HepG2 (cell line): ENCODE results near the gene TNC. TPM values are rescaled to one million over a fixed set of nuclear protein-coding genes. Genes with fewer than 3 reads are reported as not detected.

Experiments used
- ATAC-seq: fragments of 200-7000 bp; cut with Tn5 transposase; 3 replicates; pipeline ENCODE4 v1.9.1; 2020; ENCODE audit warnings: mild to moderate bottlenecking, moderate library complexity
- BruUV-seq: library from RNA; stranded (reverse); fragments of 400-500 nt; replicated peaks from 2 replicates; lab custom pipeline; 2021; lab: Mats Ljungman, UMichigan
- CTCF ChIA-PET: fragments of 300-600 bp; formaldehyde crosslinking; extraction: SDS; loops from one replicate; lab custom pipeline; 2021; ENCODE audit warnings: low total read pairs, inconsistent platforms, low intra/inter-chr PET ratio; lab: Yijun Ruan, JAX
- POLR2A ChIA-PET: fragments of 350-600 bp; sonication (Branson Sonifier 250); formaldehyde crosslinking; loops from one replicate; lab custom pipeline; 2020; ENCODE audit warnings: antibody characterized with exemption, inconsistent platforms; lab: Yijun Ruan, JAX
- DNase-seq: peaks from one replicate; pipeline ENCODE4 v3.0.0-alpha.2; 2015; ENCODE audit warnings: low spot score
- FAIRE-seq: peaks from 3 replicates; lab custom pipeline; 2011; peaks lifted over from hg19 to GRCh38; lab: Jason Lieb, UNC
- H2AFZ ChIP-seq: one replicate; pipeline ENCODE4 v1.6.1; 2011; ENCODE audit warnings: low read length, inconsistent platforms
- H3K27ac ChIP-seq: fragments of 300-600 bp; 3 replicates; pipeline ENCODE4 v1.8.0; 2011; ENCODE audit warnings: mixed run types, mild to moderate bottlenecking, mixed read lengths, low read length, inconsistent platforms; ENCODE audit not compliant: insufficient read depth; ENCODE audit errors: extremely low read length
- H3K27me3 ChIP-seq, 2 experiments: fragments of 200-600 bp in 1 of 2; 2 replicates in 1 of 2; 3 replicates in 1 of 2; pipeline versions ENCODE4 v1.6.0 to v1.8.0; 2011; ENCODE audit warnings: low read length in 2 of 2, mild to moderate bottlenecking in 2 of 2, moderate library complexity in 2 of 2, inconsistent platforms in 1 of 2; ENCODE audit not compliant: insufficient read depth in 2 of 2, control insufficient read depth in 1 of 2
- H3K36me3 ChIP-seq, 2 experiments: fragments of 200-600 bp in 1 of 2; replicated peaks in 1 of 2; 2 replicates in 1 of 2; 3 replicates in 1 of 2; pipeline versions ENCODE4 v1.5.1 to v1.8.0; 2011; ENCODE audit warnings: low read length in 2 of 2, inconsistent platforms in 1 of 2; ENCODE audit not compliant: insufficient read depth in 2 of 2, control insufficient read depth in 1 of 2
- H3K4me1 ChIP-seq: 2 replicates; pipeline ENCODE4 v1.5.1; 2012; ENCODE audit warnings: low read length, inconsistent platforms; ENCODE audit not compliant: insufficient read depth
- H3K4me2 ChIP-seq: 2 replicates; pipeline ENCODE4 v1.6.0; 2011; ENCODE audit warnings: low read depth, low read length, inconsistent platforms
- H3K4me3 ChIP-seq, 3 experiments: fragments of 200-600 bp in 1 of 3; sonication (generic), shearing (Covaris generic) in 1 of 3; replicated peaks in 1 of 3; 2 replicates each; pipeline ENCODE4 v1.5.1; 2011 to 2016; ENCODE audit warnings: low read length in 3 of 3, inconsistent platforms in 2 of 3, low read depth in 2 of 3, mild to moderate bottlenecking in 2 of 3, control low read depth in 1 of 3, mixed read lengths in 1 of 3; ENCODE audit not compliant: insufficient read depth in 1 of 3
- H3K79me2 ChIP-seq: one replicate; pipeline ENCODE4 v1.6.1; 2011; ENCODE audit warnings: low read length, inconsistent platforms; ENCODE audit not compliant: insufficient read depth
- H3K9ac ChIP-seq: 2 replicates; pipeline ENCODE4 v1.6.0; 2011; ENCODE audit warnings: mild to moderate bottlenecking, low read depth, low read length, inconsistent platforms; ENCODE audit not compliant: insufficient read depth
- H3K9me3 ChIP-seq: 2 replicates; pipeline ENCODE4 v1.5.1; 2012; ENCODE audit warnings: mild to moderate bottlenecking, low read length
- H4K20me1 ChIP-seq: 2 replicates; pipeline ENCODE4 v1.6.0; 2011; ENCODE audit warnings: inconsistent platforms, mild to moderate bottlenecking, low read length, moderate library complexity; ENCODE audit not compliant: insufficient read depth
- CAMTA2 ChIP-seq: sonication (generic); formaldehyde crosslinking; IDR thresholded peaks from 2 replicates; pipeline ENCODE4 v1.4.0; 2020; ENCODE audit warnings: mild to moderate bottlenecking, missing genetic modification reagents, borderline replicate concordance
- CENPX ChIP-seq: sonication (generic); formaldehyde crosslinking; IDR thresholded peaks from 2 replicates; pipeline ENCODE4 v1.9.0; 2021; ENCODE audit warnings: mild to moderate bottlenecking, missing genetic modification reagents, moderate library complexity
- HES4 ChIP-seq: sonication (generic); formaldehyde crosslinking; IDR thresholded peaks from 2 replicates; pipeline ENCODE4 v1.9.0; 2021; ENCODE audit warnings: mild to moderate bottlenecking, missing genetic modification reagents, borderline replicate concordance
- HMG20A ChIP-seq: IDR thresholded peaks from 2 replicates; pipeline ENCODE4 v1.6.1; 2016; ENCODE audit warnings: borderline replicate concordance
- HNRNPLL ChIP-seq: fragments of 200-400 bp; formaldehyde crosslinking; IDR thresholded peaks from 2 replicates; pipeline ENCODE4 v1.6.1; 2017; ENCODE audit warnings: mild to moderate bottlenecking, low read depth, low read length; ENCODE audit not compliant: poor library complexity, severe bottlenecking
- JUNB ChIP-seq: sonication (generic); formaldehyde crosslinking; IDR thresholded peaks from 2 replicates; pipeline ENCODE4 v1.8.0; 2022; ENCODE audit warnings: missing genetic modification reagents, mild to moderate bottlenecking, borderline replicate concordance
- MAFG ChIP-seq: sonication (generic); formaldehyde crosslinking; IDR thresholded peaks from 2 replicates; pipeline ENCODE4 v1.5.1; 2020; ENCODE audit warnings: mild to moderate bottlenecking, missing genetic modification reagents
- MBD4 ChIP-seq: IDR thresholded peaks from 2 replicates; pipeline ENCODE4 v1.6.1; 2012; ENCODE audit warnings: low read length, inconsistent platforms, borderline replicate concordance
- NFIB ChIP-seq: sonication (generic); formaldehyde crosslinking; IDR thresholded peaks from 2 replicates; pipeline ENCODE4 v1.9.0; 2021; ENCODE audit warnings: missing genetic modification reagents, mild to moderate bottlenecking, borderline replicate concordance
- NONO ChIP-seq, 2 experiments: fragments of 450-650 bp in 1 of 2; sonication (generic) in 1 of 2; formaldehyde crosslinking in 1 of 2; IDR thresholded peaks in 1 of 2; conservative IDR thresholded peaks in 1 of 2; 2 replicates each; pipeline versions ENCODE4 v1.6.1 to v1.8.0; 2017 to 2022; ENCODE audit warnings: mild to moderate bottlenecking in 1 of 2, missing genetic modification reagents in 1 of 2, moderate library complexity in 1 of 2
- NR2F1 ChIP-seq, 2 experiments: fragments of 450-650 bp in 1 of 2; formaldehyde crosslinking in 1 of 2; IDR thresholded peaks; 2 replicates each; pipeline versions ENCODE4 v1.5.0 to v1.6.1; 2016 to 2020; ENCODE audit warnings: mild to moderate bottlenecking in 1 of 2, missing compliant biosample characterization in 1 of 2, missing genetic modification reagents in 1 of 2, moderate library complexity in 1 of 2
- RAD51 ChIP-seq: fragments of 450-650 bp; IDR thresholded peaks from 2 replicates; pipeline ENCODE4 v1.6.1; 2016; ENCODE audit warnings: borderline replicate concordance
- REST ChIP-seq, 2 experiments: IDR thresholded peaks; 2 replicates each; pipeline ENCODE4 v1.6.1; 2011 to 2012; ENCODE audit warnings: low read length in 2 of 2, borderline replicate concordance in 1 of 2, low read depth in 1 of 2, mild to moderate bottlenecking in 1 of 2, moderate library complexity in 1 of 2
- ZBTB38 ChIP-seq: sonication (generic); formaldehyde crosslinking; IDR thresholded peaks from 2 replicates; pipeline ENCODE4 v1.5.1; 2020; ENCODE audit warnings: mild to moderate bottlenecking, missing genetic modification reagents
- ZFP37 ChIP-seq: sonication (generic); formaldehyde crosslinking; IDR thresholded peaks from 2 replicates; pipeline ENCODE4 v1.4.0; 2020; ENCODE audit warnings: missing genetic modification reagents, borderline replicate concordance
- ZFP62 ChIP-seq: sonication (generic); formaldehyde crosslinking; IDR thresholded peaks from 2 replicates; pipeline ENCODE4 v1.4.0; 2020; ENCODE audit warnings: missing genetic modification reagents
- ZNF335 ChIP-seq: sonication (generic); formaldehyde crosslinking; IDR thresholded peaks from 2 replicates; pipeline ENCODE4 v1.4.0; 2020; ENCODE audit warnings: missing genetic modification reagents
- ZNF451 ChIP-seq: sonication (generic); formaldehyde crosslinking; IDR thresholded peaks from 2 replicates; pipeline ENCODE4 v1.5.0; 2020; ENCODE audit warnings: mild to moderate bottlenecking, missing genetic modification reagents
- ZNF546 ChIP-seq: sonication (generic); formaldehyde crosslinking; conservative IDR thresholded peaks from 2 replicates; pipeline ENCODE4 v1.8.1; 2023; ENCODE audit warnings: mild to moderate bottlenecking, missing genetic modification reagents
- WGBS: methylation state at CpG from one replicate; pipeline ENCODE4 v1.1.6; 2017; ENCODE audit warnings: low lambda C conversion rate; 5-methylcytosine and 5-hydroxymethylcytosine counted together
- in situ Hi-C: cut with HindIII; loops from 2 replicates; pipeline ENCODE4 v1.10.0; 2017; ENCODE audit warnings: low pct_unique_long_range_greater_than_20kb; ENCODE audit not compliant: extremely low pct_ligation_motif_present
- intact Hi-C: fragments of 100-400 bp; cut with micrococcal nuclease; formaldehyde crosslinking; loops from one replicate; pipeline ENCODE4 v1.10.0; 2022; ENCODE audit not compliant: unreplicated experiment
- polyA plus RNA-seq, 8 experiments: library from polyadenylated mRNA; depleted of rRNA in 3 of 8; stranded (reverse) in 7 of 8; unstranded in 1 of 8; fragments of >200 nt; fragmentation: Illumina TruSeq in 4 of 8; extraction: Trizol in 4 of 8; gene quantifications; 2 replicates each; pipeline versions ENCODE4 v1.2.1 to v1.2.3, GENCODE V29; 2011 to 2016; ENCODE audit warnings: low read depth in 4 of 8, missing spikeins in 1 of 8, mixed read lengths in 1 of 8; ENCODE audit not compliant: insufficient read depth in 1 of 8
- total RNA-seq, 5 experiments: library from RNA; depleted of rRNA; stranded (reverse); fragments of >200 nt; fragmentation: Illumina TruSeq; extraction: Trizol; gene quantifications; 2 replicates each; pipeline ENCODE4 v1.2.3, GENCODE V29; 2016; ENCODE audit warnings: low read depth in 1 of 5

Gene TNC
- total and polyA plus RNA-seq, 2 of the 13 experiments (the other 11 are each of a cell fraction or from before 2014, with no cell fraction given) = not detected

DNA sequence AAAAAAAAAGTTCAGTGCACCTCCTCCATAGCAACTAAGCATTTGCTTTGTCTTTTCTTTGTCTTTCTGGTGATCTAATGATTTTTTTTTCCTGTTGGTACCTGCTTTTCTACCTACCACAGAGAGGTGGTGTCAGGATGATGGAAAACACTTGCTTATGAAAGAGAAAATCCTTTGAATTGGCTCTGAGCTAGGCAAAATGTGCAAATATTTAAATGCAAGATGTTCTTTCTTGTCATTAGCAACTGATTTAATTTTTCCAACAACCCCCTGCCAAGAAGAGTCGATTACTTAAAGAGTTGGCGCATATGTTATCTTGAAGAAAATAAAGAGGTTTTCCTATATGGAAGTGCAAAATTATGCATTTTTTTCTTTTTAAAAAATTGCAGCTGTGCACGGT is 37.7 kb downstream of the TNC start (continued):
- no peak for TF ChIP-seq REST (IDR thresholded peaks at IDR 0.05; ENCODE audit: borderline replicate concordance in 1 of 2, low read depth in 1 of 2, low read length in 2 of 2)
- TF ChIP-seq JUNB = no peak

GRCh38 chr9:115079156-115079555 is 38.8 kb downstream of the TNC start:
- H3K27ac ChIP-seq = no peak overlapping the region
- H2AFZ ChIP-seq = no peak overlapping the region
- H3K9ac ChIP-seq = no peak overlapping the region
- no peaks in the 10 kb centered on the region for H3K4me1 ChIP-seq
- CTCF ChIA-PET = no interaction called here
- intact Hi-C loops (no loop called here), in situ Hi-C loops (no loop called here)
- no peak for DNase-seq
- no peaks in the 10 kb centered on the region for H3K79me2 ChIP-seq
- TF ChIP-seq NFIB (CRISPR knock-in tag) = no peak
- no peak for TF ChIP-seq HMG20A (CRISPR knock-in tag)
- no peak for TF ChIP-seq ZNF546 (CRISPR knock-in tag)
- no peak for TF ChIP-seq ZBTB38 (CRISPR knock-in tag)
- TF ChIP-seq ZNF451 = no peak
- TF ChIP-seq ZFP62 = no peak
- TF ChIP-seq HNRNPLL = no peak
- no peak for TF ChIP-seq MAFG
- no peak for TF ChIP-seq RAD51
- TF ChIP-seq NONO (IDR thresholded peaks at IDR 0.05) = no peak
- no peak for TF ChIP-seq NONO (CRISPR knock-in tag; conservative IDR thresholded peaks at IDR 0.05)
- no peak for TF ChIP-seq NR2F1 (CRISPR knock-in tag; IDR thresholded peaks at IDR 0.05)
- TF ChIP-seq MBD4 = no peak
- no peak for TF ChIP-seq CENPX
- TF ChIP-seq ZFP37 (CRISPR knock-in tag) = no peak
- TF ChIP-seq HES4 (CRISPR knock-in tag) = no peak
- TF ChIP-seq ZNF335 (CRISPR knock-in tag) = no peak
- no peak for TF ChIP-seq CAMTA2
- WGBS = 19% methylated on average over 3 of the region's 3 CpGs
- no peak overlapping the region for H3K4me3 ChIP-seq
- no peak for ATAC-seq
- H4K20me1 ChIP-seq = no peaks in the 10 kb centered on the region
- H3K9me3 ChIP-seq = no peaks in the 10 kb centered on the region
- no peak overlapping the region for H3K4me2 ChIP-seq
- peaks cover under 1 to 17% of the 10 kb centered on the region in 2 experiments; a peak in 2 of 5 replicates for H3K27me3 ChIP-seq
- BruUV-seq = no TSS peak
- no peaks in the 10 kb centered on the region for H3K36me3 ChIP-seq
- POLR2A ChIA-PET = no interaction called here
- FAIRE-seq = no peak
